Measurements from ENCODE around the gene IRF3.

DNA sequence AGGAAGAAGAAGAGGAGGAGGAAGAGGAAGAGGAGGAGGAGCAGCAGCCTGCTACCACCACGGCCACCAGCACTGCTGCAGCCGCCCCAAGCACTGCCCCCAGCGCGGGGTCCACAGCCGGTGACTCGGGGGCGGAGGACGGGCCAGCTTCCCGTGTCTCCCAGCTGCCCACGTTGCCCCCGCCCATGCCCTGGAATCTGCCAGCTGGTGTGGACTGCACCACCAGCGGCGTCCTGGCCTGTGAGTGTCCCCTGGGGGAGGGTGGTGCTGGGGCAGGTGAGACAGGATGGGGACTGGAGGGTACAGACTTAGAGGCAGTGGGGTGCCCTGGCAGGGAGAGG is 12.2 kb downstream of the IRF3 start:
- TF ChIP-seq, protein P1, sequence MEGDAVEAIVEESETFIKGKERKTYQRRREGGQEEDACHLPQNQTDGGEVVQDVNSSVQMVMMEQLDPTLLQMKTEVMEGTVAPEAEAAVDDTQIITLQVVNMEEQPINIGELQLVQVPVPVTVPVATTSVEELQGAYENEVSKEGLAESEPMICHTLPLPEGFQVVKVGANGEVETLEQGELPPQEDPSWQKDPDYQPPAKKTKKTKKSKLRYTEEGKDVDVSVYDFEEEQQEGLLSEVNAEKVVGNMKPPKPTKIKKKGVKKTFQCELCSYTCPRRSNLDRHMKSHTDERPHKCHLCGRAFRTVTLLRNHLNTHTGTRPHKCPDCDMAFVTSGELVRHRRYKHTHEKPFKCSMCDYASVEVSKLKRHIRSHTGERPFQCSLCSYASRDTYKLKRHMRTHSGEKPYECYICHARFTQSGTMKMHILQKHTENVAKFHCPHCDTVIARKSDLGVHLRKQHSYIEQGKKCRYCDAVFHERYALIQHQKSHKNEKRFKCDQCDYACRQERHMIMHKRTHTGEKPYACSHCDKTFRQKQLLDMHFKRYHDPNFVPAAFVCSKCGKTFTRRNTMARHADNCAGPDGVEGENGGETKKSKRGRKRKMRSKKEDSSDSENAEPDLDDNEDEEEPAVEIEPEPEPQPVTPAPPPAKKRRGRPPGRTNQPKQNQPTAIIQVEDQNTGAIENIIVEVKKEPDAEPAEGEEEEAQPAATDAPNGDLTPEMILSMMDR (IDR thresholded peaks at IDR 0.05): no peak
- no peak for TF ChIP-seq POLR2A (IDR thresholded peaks at IDR 0.05)
- no peak for TF ChIP-seq POLR2AphosphoS5 (IDR thresholded peaks at IDR 0.05; ENCODE audit: insufficient read depth in 1 of 2, low read depth in 1 of 2)
